TTC549 (cell line): ENCODE measurements around the gene TMEM151B.

ENCODE experiments used
- FAIRE-seq: peaks from 2 replicates; lab custom pipeline; 2012; peaks lifted over from hg19 to GRCh38; lab: Jason Lieb, UNC

The TMEM151B gene

DNA sequence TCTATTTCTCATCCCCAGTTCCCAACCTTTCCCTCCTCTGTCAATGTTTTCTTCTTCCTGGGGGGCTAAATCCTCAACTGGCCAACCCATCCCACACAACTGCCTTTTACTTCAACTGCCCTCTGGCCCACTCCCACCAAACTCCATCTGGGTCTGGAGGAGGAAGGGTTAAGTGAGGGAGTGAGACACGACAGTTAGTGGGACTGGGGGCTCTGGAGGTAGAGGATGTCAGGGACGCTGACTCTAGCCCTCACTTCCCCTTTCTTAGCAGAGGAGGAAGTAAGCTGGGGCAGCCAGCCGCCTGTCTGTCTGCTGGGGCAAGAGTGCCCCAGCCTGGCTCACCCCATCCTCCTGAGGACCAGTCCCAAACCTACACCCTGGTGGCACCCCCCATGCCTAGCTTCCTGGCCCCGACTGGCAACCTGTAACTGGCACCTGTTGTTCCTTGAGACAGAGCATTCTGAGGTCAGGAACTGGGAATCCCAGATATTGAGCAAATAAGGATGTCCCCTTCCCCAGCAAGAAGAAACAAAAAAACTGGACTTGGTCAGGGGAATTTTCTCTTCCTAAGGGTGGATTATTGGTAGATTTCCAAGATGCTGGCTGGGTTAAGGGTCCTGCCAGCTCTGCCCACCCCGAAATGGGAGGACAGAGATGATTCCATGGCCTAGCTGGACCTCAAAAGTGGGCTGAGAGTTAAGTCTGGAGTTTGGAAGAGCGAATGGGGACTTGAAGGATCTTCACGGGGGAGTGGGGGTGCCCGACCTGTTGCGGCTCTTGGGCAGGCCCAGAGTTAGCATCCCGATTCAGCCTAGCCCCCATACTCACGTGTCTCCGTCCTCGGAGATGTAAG, 5.9 kb upstream of the TMEM151B start:
- FAIRE-seq = no peak

DNA sequence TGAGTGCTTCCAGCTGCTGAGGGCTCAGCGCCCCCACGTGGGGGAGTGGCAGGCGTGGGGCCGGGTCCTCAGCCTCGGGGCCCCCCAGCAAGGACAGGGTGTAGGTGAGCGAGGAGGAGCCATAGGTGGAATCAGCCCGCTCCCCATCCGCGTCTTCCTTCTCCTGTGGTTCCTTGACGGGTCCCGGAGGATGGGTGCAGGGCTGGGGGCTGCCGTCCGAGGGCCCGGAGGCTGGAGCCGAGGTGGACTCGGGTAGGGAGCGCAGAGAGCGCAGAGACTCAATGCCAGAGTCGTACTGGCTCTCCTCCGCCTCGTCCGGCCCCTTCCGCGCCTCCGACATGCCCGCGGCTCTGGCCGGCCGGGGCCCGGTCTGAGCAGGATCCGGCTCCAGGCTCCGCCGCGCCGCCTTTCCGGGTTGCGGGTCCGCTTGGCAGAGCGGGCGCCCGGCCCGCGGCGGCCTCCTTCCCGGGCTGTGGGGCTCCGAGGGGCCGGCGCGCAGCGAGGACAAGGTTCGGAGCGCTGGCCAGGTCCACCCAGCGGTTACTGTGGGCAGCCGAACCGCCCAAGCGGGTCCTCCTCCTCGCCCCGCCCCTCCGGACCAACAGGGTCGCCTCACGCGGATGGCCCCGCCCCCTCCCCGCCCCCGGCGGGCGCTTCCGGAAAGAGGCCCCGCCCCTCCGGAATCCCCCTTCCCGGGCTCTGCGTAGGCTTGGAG, 5.1 kb upstream of the TMEM151B start, which contains the start of gene NFKBIE:
TSS of gene NFKBIE (minus strand) at position 545 of the 715 bp plus-strand sequence. CDS start at position 340, 205 bp downstream.
- no peak for FAIRE-seq

DNA sequence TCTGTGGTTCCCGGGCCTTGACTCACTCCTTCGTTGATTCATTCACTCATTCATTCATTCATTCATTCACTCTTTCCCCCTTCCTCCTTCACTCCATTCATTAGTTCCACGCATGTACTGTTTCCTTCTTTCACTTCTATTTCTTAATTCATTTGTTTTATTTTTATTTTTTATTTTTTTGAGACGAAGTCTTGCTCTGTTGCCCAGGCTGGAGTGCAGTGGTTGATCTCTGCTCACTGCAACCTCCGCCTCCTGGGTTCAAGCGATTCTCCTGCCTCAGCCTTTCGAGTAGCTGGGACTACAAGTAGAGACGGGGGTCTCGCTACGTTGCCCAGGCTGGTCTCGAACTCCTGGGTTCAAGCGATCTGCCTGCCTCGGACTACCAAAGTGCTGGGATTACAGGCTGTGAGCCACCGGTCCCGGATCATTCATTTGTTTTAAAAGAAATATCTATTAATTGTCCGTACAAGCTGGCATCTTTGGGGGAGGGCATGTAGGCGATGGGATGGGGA, 4.5 kb upstream of the TMEM151B start:
- FAIRE-seq = no peak

DNA sequence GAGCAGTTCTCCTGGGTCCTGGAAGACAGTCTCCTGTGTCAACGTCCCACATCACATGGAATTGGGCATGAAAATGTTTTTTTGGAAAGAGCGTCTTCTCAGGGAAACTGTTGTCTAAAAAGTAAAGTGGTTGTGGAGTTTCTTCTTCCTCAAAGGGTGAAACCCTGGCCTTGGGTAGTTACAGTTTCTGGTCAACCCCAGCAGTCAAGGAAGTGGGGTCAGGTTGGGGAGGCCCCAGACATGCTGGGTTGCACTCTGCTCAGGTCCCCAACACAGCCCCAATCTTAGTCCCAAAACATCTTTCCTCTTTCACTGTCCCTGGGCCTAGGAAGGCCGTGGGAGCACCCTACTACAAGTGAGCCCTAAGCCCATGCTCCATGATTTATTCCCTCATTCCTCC, 3.9 kb upstream of the TMEM151B start:
- no peak for FAIRE-seq

DNA sequence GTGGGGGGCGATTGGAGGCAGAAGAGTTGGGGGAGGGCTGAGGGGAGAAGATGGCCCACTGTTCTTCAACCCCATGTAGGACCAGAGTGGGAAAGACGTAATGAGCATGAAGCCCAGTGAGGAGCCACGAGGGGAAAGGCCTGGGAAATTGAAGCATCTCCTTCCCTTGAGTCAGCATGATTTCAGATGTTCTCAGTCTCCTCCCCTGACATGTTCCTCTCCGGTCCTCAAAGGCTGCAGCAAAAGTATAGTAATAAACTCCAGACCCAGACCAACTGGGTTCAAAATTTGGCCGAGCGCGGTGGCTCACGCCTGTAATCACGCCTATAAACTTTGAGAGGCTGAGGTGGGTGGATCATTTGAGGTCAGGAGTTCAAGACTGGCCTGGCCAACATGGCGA, 3.0 kb upstream of the TMEM151B start:
- no peak for FAIRE-seq

DNA sequence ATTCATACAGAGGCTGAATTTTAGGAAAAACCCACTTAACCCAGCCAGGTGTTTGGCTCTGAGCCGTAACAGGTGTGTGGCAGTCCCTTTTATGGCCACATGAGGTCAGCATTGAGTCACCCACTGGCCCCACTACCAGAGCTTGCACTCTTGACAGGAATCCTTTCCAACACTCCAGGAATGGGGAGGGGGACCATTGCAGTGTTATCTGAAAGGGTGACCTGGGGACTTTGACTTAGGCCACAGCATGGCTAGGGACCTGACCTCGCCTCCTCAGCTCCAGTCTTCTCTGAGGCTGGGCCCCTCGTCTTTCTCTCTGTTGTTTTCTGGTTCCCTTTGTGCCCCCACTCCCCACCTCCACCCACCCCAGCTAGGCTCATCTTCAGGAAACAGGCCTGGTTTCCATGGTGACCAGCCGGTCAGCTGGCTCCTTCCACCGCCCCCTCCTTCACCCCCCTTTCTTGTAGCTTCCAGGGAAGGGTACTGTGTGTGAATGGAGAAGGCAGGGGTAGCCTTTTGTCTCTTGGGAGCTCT, 2.1 kb upstream of the TMEM151B start:
- FAIRE-seq = no peak

DNA sequence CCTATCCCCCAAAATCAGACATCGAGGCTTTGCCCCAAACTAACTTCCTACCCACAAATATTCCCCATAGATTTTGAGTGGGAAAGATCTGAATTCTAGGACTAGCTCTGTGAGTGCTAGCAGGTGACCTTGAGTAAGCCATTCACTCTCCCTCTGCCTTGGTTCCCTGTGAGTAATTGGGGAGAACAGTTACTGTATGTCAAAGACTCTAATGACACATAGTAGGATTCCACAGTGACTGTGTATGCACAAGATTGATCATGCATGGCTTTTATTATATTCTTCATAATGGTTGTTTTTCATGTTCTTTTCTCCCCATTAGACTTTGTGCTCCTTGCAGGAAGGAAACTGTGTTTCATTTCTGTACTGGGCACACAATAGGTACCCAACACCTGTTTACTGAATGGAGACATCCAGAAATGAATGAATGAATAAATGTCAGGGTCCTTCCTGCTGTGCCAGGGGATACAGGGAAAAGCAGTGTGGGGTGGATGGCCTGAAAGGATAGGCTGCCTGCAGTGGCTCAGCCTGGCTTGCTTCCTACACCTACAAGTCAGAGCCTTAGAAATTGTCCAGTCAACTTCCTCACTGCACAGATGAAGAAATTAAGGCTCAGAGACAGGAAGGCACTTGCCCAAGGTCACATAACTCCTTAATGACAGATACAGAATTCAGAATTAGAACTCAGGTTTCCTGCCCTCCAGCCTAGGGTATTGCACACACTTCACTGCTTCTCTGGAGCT, 901 bp upstream of the TMEM151B start:
- FAIRE-seq = no peak

DNA sequence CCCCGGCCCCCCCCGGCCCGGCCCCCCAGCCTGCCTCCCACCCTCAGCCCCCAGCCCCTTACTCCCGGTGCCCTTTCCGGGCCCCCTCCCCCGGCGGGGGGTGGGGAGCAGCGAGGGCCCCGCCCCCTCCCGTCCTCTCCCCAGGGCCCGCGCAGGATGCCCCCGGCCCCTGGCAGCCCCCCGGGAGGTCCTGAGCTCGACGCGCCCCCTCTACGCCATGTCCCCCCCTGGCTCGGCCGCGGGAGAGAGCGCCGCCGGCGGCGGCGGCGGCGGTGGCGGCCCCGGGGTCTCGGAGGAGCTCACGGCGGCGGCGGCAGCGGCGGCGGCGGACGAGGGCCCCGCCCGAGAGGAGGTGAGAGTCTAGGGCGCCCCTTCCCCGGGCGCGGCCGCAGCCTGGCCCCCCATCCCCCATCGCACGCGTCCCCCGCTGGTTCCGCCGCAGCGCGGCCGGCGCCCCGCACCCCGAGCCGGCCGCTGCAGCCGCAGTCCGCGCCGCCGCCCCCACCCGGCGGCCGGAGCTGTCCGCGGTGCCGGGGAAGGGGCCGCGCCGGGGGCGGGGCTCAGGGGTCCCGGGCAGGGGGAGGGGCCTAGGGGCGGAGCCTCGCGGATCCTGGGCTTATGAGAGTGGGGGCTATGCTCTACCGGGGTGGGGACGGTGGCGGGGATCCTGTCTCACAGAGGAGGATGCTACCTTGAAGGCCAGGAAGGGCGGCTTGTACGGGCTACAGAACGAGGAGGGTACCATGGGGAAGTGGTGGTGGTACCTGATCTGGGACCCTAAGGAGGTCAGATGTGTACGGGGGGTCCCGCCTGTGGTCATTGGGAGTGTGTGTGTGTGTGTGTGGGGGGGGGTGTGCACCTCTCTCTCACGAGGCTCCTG, 516 bp downstream of the TMEM151B start:
- no peak for FAIRE-seq

DNA sequence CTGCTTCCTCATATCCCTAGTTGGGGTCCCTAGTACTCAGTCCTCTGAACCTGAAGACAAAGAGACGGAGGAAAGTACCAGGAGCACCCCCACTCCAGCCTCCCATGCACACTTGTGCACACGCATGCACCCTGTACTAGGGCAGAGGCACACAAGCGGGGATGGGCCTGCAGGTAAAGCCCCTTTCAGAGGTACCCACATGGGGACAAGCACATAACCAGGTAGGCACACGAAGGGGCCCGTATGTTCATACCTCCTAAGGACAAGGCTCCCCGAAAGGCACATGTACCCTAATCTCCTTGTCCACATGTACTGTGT, 1.1 kb downstream of the TMEM151B start:
- FAIRE-seq = no peak

DNA sequence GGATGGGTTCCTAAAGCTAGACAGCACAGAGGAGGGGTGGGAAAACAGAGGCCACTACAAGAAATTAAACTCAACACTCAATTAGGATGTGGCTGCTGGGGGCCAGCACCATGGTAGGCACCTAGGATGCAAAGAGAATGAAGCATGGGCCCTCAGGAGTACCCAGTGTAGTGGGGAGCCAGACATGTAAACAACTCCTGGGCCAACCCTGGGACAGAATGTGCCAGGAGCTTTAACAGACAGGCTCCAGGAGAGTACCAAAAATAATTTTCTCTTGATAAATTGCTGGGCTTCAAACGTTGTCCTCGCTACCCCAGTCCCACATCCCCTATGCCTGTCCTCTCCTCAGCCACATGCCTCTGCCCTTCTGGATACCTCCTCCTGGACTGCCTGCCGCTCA, 1.7 kb downstream of the TMEM151B start:
- no peak for FAIRE-seq

DNA sequence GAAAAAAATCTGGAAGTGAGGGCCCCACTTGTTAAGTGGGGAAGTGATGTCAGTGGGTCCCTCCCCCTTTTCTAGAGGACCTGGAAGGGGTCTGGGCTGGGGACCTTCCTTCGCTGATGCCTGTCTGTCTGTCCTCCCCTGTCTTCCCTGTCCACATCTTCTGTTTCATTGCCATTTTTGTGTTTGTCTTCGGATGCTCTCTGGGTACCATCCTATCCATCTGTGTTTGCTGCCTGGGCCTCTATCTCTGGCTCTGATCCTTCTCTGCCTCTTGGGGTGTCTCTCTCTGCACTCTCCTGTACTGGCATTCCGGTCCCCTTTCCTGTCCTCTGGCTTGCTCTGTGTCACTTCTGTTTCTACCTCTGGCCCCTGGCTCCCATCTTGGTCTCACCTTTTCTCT, 2.3 kb downstream of the TMEM151B start:
- no peak for FAIRE-seq

DNA sequence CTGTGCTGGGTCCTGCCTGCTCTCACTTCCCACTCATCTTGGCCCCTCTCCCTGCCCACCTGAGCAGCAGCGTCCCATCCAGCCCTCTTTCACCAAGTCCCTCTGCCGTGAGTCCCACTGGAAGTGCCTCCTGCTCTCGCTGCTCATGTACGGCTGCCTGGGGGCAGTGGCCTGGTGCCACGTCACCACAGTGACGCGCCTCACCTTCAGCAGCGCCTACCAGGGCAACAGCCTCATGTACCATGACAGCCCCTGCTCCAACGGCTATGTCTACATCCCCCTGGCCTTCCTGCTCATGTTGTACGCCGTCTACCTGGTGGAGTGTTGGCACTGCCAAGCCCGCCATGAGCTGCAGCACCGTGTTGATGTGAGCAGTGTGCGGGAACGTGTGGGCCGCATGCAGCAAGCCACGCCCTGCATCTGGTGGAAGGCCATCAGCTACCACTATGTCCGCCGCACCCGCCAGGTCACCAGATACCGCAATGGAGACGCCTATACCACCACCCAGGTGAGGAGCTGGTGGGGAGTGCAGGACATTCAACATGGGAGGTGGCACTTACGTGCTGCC, 2.8 kb downstream of the TMEM151B start:
- FAIRE-seq = no peak

DNA sequence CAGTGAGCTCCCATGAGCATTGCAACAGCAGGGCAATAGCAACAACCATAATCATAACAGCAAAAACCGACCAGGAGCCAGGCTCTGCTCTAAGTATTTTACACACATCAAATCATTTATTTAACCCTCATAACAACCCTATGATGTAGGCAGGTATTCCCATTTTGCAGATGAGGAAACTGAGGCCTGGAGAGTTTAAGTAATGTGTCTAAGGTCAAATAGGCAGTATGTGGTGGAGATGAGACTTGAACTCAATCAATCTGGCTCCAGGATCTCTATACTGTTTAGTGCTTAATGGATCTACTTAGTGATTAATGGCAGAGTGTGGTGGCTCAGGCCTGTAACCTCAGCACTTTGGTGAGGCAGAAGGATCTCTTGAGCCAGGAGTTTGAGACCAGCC, 3.4 kb downstream of the TMEM151B start:
- FAIRE-seq = no peak

DNA sequence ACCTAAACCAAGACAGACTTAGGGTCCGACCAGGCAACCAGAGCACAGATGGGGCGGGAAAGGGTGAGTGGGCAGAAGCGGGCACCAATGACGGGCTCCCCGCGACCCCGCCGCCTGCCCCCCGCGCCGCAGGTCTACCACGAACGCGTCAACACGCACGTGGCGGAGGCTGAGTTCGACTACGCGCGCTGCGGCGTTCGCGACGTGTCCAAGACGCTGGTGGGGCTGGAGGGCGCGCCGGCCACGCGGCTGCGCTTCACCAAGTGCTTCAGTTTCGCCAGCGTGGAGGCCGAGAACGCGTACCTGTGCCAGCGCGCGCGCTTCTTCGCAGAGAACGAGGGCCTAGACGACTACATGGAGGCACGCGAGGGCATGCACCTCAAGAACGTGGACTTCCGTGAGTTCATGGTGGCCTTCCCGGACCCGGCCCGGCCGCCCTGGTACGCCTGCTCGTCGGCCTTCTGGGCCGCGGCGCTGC, 5.1 kb downstream of the TMEM151B start:
- FAIRE-seq = no peak

DNA sequence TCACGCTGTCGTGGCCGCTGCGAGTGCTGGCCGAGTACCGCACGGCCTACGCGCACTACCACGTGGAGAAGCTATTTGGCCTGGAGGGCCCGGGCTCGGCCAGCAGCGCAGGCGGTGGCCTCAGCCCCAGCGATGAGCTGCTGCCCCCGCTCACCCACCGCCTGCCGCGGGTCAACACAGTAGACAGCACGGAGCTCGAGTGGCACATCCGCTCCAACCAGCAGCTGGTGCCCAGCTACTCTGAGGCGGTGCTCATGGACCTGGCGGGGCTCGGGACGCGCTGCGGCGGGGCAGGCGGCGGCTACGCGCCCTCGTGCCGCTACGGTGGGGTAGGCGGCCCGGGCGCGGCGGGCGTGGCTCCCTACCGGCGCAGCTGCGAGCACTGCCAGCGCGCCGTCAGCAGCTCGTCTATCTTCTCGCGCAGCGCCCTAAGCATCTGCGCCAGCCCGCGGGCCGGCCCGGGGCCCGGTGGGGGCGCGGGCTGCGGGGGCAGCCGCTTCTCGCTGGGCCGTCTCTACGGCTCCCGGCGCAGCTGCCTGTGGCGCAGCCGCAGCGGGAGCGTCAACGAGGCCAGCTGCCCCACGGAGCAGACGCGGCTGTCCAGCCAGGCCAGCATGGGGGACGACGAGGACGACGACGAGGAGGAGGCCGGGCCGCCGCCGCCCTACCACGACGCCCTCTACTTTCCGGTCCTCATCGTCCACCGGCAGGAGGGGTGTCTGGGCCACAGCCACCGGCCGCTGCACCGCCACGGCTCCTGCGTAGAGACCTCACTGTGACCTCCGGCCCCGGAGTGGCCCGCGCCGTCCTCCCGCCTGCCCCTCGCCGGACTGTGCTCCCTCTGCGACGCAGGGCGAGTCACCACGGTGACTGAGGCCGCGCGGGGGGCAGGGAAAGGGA, 5.7 kb downstream of the TMEM151B start:
- FAIRE-seq = no peak

DNA sequence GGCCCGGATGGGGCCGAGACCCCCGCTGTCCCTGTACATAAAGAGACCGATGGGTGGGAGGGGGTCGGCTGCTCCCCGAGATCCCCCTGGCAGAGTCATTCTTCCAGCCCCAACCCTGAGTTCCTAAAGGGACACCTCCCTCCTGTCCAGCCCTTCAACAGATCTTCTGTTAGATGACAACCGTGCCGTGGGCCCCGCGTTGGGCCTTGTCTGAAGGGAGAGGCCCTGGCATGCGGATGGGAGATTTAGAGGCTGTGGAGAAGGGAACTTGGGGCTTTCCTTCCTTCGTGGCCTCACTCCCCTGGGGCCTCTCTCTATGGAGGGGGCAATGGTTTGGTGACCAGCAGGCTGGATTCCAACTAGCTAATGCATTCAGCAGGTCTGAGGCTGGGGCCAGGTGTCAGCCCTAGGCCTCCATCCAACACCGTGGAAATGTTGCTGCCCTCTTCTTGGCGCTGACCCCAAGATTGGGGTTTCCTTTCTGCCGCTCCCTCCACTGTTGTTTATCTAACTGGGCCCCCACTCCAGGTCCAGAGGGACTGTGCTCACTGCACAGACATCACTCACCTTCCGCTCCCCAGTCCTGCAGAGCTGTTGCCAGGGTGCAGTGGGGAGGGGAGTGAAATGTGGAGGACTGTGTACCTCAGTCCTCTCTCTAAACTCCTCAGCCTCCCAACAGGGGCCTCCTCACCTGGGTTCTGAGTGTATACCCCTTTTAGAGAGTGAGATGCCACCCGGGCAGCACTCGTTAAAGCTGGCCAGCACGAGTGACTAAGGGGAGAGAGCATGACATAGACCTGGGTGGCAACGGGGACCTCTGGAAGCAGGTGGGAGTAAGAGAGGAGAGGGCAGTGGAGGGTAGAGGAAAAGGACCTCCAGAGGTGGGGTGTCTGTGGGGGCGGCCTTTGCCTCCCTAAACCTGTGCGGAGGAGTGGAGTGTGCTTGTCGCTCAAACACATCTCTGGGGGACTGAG, 6.7 kb downstream of the TMEM151B start:
- no peak for FAIRE-seq

DNA sequence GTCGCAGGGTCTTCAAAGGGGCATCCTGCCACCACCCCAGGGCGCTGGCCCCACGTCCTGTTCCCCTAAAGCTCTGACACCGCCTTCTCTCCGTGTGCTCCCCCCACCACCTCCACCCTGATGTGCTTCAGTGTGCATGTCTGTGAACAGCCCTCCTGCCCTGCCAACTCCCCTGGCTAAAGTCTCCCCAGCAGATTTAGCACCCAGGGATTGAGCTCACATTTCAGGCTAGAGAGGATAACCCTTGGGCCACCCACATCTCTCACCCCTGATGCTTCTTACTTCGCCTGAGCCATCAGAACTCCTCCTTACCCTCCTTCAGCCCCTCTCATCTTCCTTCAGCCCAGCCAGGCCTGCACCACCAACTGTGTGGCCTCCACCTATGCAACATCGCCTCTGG, 7.5 kb downstream of the TMEM151B start:
- no peak for FAIRE-seq

DNA sequence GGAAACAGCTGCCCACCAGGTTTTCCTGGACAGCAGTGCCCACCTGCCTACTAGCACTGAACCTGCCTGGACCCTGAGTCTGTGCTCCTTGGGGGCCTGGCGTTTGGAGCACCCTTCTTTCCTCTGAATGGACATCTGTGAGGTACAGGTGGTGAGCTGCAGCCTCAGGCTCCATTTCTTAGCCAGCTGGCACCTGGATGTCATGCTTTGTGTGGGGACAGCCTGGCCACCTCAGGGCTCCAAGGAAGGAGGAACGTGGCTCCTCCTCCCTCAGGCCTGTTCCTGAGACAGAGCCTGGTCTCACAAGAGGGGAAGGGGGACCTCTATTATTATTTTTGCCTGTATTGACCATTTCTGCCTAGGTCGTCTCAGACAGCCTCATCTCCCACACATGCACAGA, 8.1 kb downstream of the TMEM151B start:
- no peak for FAIRE-seq
